CD14-positive monocyte (primary cell): Measurements from ENCODE around the gene SPATS2. TPM values are rescaled to one million over a fixed set of nuclear protein-coding genes. Genes with fewer than 3 reads are reported as not detected.
A peak's percentile ranks its signal among the peaks of the same experiment; 100 is the strongest.

ENCODE experiments used
- DNase-seq, 3 donors: peaks; one replicate each; pipeline ENCODE4 v3.0.0-alpha.2; 2011 to 2022
- H2AFZ ChIP-seq: 2 replicates; pipeline ENCODE4 v1.6.0; 2012; ENCODE audit warnings: mild to moderate bottlenecking, low read depth, low read length, inconsistent platforms; ENCODE audit not compliant: insufficient read depth, poor library complexity, severe bottlenecking
- H3K27ac ChIP-seq, 2 donors: 1 replicate in 1 of 2; 2 replicates in 1 of 2; pipeline ENCODE4 v1.5.1; 2012 to 2013; ENCODE audit warnings: low read length in 2 of 2, control low read depth in 1 of 2, inconsistent platforms in 1 of 2, low read depth in 1 of 2, mild to moderate bottlenecking in 1 of 2
- H3K27me3 ChIP-seq, 2 donors: one replicate each; pipeline versions ENCODE4 v1.6.0 to v1.6.1; 2011 to 2013; ENCODE audit warnings: low read length in 2 of 2; ENCODE audit not compliant: control insufficient read depth in 2 of 2, insufficient read depth in 2 of 2
- H3K36me3 ChIP-seq, 2 donors: replicated peaks in 1 of 2; 1 replicate in 1 of 2; 2 replicates in 1 of 2; pipeline versions ENCODE4 v1.5.1 to v1.6.1; 2012 to 2013; ENCODE audit warnings: low read length in 2 of 2, control low read depth in 1 of 2, inconsistent platforms in 1 of 2, mild to moderate bottlenecking in 1 of 2; ENCODE audit not compliant: insufficient read depth in 2 of 2, control insufficient read depth in 1 of 2
- H3K4me1 ChIP-seq, 2 donors: 1 replicate in 1 of 2; 2 replicates in 1 of 2; pipeline versions ENCODE4 v1.5.1 to v1.6.1; 2012 to 2013; ENCODE audit warnings: low read length in 2 of 2, control low read depth in 1 of 2, inconsistent platforms in 1 of 2, mild to moderate bottlenecking in 1 of 2, moderate library complexity in 1 of 2; ENCODE audit not compliant: insufficient read depth in 2 of 2, control insufficient read depth in 1 of 2
- H3K4me2 ChIP-seq: replicated peaks from 2 replicates; pipeline ENCODE3; 2012; ENCODE audit warnings: low read length, moderate library complexity, mild to moderate bottlenecking; ENCODE audit not compliant: poor library complexity, severe bottlenecking; ENCODE audit errors: extremely low read depth
- H3K4me3 ChIP-seq, 3 experiments: fragments of 200-600 bp in 1 of 3; sonication (generic) in 1 of 3; replicated peaks in 1 of 3; 1 replicate in 2 of 3; 2 replicates in 1 of 3; pipeline ENCODE4 v1.5.1; 2011 to 2013; ENCODE audit warnings: low read length in 3 of 3, mild to moderate bottlenecking in 3 of 3, control low read depth in 2 of 3, low read depth in 2 of 3, inconsistent platforms in 1 of 3, moderate library complexity in 1 of 3
- H3K79me2 ChIP-seq: 2 replicates; pipeline ENCODE4 v1.6.0; 2012; ENCODE audit warnings: mild to moderate bottlenecking, control low read depth, inconsistent platforms, low read length, moderate library complexity; ENCODE audit not compliant: insufficient read depth
- H3K9ac ChIP-seq: 2 replicates; pipeline ENCODE4 v1.6.0; 2017; ENCODE audit warnings: low read length, mild to moderate bottlenecking; ENCODE audit not compliant: insufficient read depth, poor library complexity, severe bottlenecking
- H3K9me3 ChIP-seq, 2 donors: replicated peaks in 1 of 2; 1 replicate in 1 of 2; 2 replicates in 1 of 2; pipeline versions ENCODE4 v1.5.1 to v1.6.1; 2012 to 2013; ENCODE audit warnings: low read length in 2 of 2, control low read depth in 1 of 2; ENCODE audit not compliant: control insufficient read depth in 1 of 2, insufficient read depth in 1 of 2
- H4K20me1 ChIP-seq: 2 replicates; pipeline ENCODE4 v1.6.0; 2012; ENCODE audit warnings: mild to moderate bottlenecking, low read length, control low read depth, moderate library complexity; ENCODE audit not compliant: insufficient read depth
- H3K27ac Mint-ChIP-seq, 7 donors: one replicate each; pipeline ENCODE4 v1.8.0; 2020; ENCODE audit warnings: mild to moderate bottlenecking in 7 of 7, mixed read lengths in 7 of 7, moderate library complexity in 6 of 7, inconsistent platforms in 2 of 7
- H3K27me3 Mint-ChIP-seq, 3 donors: one replicate each; pipeline ENCODE4 v1.8.0; 2021 to 2022; ENCODE audit warnings: low read depth in 3 of 3, mild to moderate bottlenecking in 3 of 3, mixed read lengths in 3 of 3, moderate library complexity in 3 of 3, inconsistent platforms in 1 of 3
- H3K36me3 Mint-ChIP-seq, 2 donors: one replicate each; pipeline ENCODE4 v1.8.0; 2020; ENCODE audit warnings: mixed read lengths in 2 of 2, inconsistent platforms in 1 of 2, mild to moderate bottlenecking in 1 of 2
- H3K4me1 Mint-ChIP-seq: one replicate; pipeline ENCODE4 v1.8.0; 2020; ENCODE audit warnings: mild to moderate bottlenecking, mixed read lengths
- H3K4me3 Mint-ChIP-seq, 2 donors: one replicate each; pipeline ENCODE4 v1.8.0; 2020; ENCODE audit warnings: mild to moderate bottlenecking in 2 of 2, mixed read lengths in 2 of 2, moderate library complexity in 1 of 2
- H3K9me3 Mint-ChIP-seq, 7 donors: one replicate each; pipeline ENCODE4 v1.8.0; 2020 to 2022; ENCODE audit warnings: mixed read lengths in 7 of 7, mild to moderate bottlenecking in 6 of 7, moderate library complexity in 6 of 7, inconsistent platforms in 2 of 7
- WGBS: methylation state at CpG from one replicate; pipeline ENCODE4 v1.1.5; 2013; ENCODE audit warnings: missing lambda C conversion rate; ENCODE audit not compliant: insufficient coverage; 5-methylcytosine and 5-hydroxymethylcytosine counted together
- intact Hi-C, 2 donors: fragments of 100-400 bp; cut with micrococcal nuclease; formaldehyde crosslinking; loops; one replicate each; pipeline versions ENCODE4 v1.15.0 to v1.15.1; 2023
- polyA plus RNA-seq, 3 donors: library from polyadenylated mRNA; depleted of rRNA in 1 of 3; unstranded in 2 of 3; stranded (reverse) in 1 of 3; fragments of 300-500 nt in 2 of 3; fragments of >200 nt in 1 of 3; fragmentation: Illumina TruSeq in 2 of 3; gene quantifications; 1 replicate in 2 of 3; 2 replicates in 1 of 3; pipeline ENCODE4 v1.2.3, GENCODE V29; 2012 to 2021
- TF ChIP-seq, protein P1 (sequence below): fragments of 200-600 bp; IDR thresholded peaks from one replicate; pipeline ENCODE4 v1.8.0; 2022; ENCODE audit warnings: antibody characterized with exemption, mild to moderate bottlenecking

Gene SPATS2
- polyA plus RNA-seq, 3 donors = 1.1 to 3.2 (median 1.8) TPM

DNA sequence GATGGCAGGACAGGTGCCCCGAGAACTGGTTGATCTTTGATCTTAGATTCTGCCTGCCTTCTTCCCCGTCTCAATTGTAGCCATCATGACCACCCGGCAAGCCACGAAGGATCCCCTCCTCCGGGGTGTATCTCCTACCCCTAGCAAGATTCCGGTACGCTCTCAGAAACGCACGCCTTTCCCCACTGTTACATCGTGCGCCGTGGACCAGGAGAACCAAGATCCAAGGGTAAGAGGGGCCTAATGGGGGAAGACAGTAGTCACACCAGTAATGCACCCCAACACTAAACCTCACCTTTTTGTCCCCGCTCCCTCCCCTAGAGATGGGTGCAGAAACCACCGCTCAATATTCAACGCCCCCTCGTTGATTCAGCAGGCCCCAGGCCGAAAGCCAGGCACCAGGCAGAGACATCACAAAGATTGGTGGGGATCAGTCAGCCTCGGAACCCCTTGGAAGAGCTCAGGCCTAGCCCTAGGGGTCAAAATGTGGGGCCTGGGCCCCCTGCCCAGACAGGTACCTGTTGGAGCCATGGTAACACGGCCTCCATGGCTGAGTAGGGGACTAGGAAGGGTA, 43.7 kb upstream of the SPATS2 start:
- H3K9me3 ChIP-seq = no peaks in the 10 kb centered on the region
- 41% methylated on average over 7 of the region's 19 CpGs for WGBS
- Mint-ChIP-seq H3K9me3 (no peaks in the 10 kb centered on the region), H3K36me3 (peaks cover 16 to 38% of the 10 kb centered on the region in 2 donors), H3K4me1 (peaks cover 21% of the 10 kb centered on the region), H3K27me3 (peaks cover 2 to 7% (median 5%) of the 10 kb centered on the region in 3 donors), H3K27ac (peak overlapping the region in 4 of 7 donors; percentile 79 to 93 (median 90)), H3K4me3 (peak overlapping the region; percentile 97 to 100)
- peaks cover 17 to 21% of the 10 kb centered on the region in 2 donors for H3K4me1 ChIP-seq
- peaks cover 7 to 30% of the 10 kb centered on the region in 2 donors for H3K36me3 ChIP-seq
- H3K79me2 ChIP-seq = peaks cover 19% of the 10 kb centered on the region
- intact Hi-C loops = no loop called here
- no peaks in the 10 kb centered on the region for H3K27me3 ChIP-seq
- H3K4me3 ChIP-seq = peak overlapping the region; percentile 63 to 80 (median 64)
- no peaks in the 10 kb centered on the region for H4K20me1 ChIP-seq
- peak overlapping the region; percentile 87 for H3K4me2 ChIP-seq
- H3K27ac ChIP-seq = peak overlapping the region in 1 of 2 donors; percentile 46
- no peak for DNase-seq
- TF ChIP-seq, protein P1, sequence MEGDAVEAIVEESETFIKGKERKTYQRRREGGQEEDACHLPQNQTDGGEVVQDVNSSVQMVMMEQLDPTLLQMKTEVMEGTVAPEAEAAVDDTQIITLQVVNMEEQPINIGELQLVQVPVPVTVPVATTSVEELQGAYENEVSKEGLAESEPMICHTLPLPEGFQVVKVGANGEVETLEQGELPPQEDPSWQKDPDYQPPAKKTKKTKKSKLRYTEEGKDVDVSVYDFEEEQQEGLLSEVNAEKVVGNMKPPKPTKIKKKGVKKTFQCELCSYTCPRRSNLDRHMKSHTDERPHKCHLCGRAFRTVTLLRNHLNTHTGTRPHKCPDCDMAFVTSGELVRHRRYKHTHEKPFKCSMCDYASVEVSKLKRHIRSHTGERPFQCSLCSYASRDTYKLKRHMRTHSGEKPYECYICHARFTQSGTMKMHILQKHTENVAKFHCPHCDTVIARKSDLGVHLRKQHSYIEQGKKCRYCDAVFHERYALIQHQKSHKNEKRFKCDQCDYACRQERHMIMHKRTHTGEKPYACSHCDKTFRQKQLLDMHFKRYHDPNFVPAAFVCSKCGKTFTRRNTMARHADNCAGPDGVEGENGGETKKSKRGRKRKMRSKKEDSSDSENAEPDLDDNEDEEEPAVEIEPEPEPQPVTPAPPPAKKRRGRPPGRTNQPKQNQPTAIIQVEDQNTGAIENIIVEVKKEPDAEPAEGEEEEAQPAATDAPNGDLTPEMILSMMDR = no peak
- H2AFZ ChIP-seq = peak overlapping the region; percentile 87
- peak overlapping the region; percentile 53 for H3K9ac ChIP-seq

DNA sequence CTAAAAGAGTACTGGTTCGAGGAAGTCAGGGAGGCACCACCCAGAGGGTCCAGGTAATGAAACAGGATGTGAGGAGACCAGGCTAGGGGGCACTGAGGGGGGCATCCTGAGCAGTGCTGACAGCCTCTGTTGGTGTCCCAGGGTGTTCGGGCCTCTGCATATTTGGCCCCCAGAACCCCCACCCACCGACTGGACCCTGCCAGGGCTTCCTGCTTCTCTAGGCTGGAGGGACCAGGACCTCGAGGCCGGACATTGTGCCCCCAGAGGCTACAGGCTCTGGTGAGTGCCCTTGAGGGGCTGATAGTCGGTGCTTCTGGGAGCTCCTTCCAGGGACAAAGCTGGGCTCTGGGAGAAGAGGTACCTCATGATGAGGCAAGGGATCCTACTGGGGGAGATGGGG, 41.7 kb upstream of the SPATS2 start:
- H3K9me3 Mint-ChIP-seq = no peaks in the 10 kb centered on the region
- Histone ChIP-seq H3K9me3 (no peaks in the 10 kb centered on the region), H3K27ac (no peak overlapping the region), H4K20me1 (no peaks in the 10 kb centered on the region), H3K9ac (no peak overlapping the region), H3K27me3 (no peaks in the 10 kb centered on the region), H2AFZ (no peak overlapping the region), H3K4me1 (peaks cover 17 to 21% of the 10 kb centered on the region in 2 donors), H3K36me3 (peaks cover 16 to 49% of the 10 kb centered on the region in 2 donors), H3K4me3 (no peak overlapping the region), H3K4me2 (no peak overlapping the region), H3K79me2 (peaks cover 19% of the 10 kb centered on the region)
- H3K4me3 Mint-ChIP-seq = no peak overlapping the region
- WGBS = 97% methylated on average over 5 of the region's 6 CpGs
- H3K27ac Mint-ChIP-seq = peak overlapping the region in 1 of 7 donors; percentile 50
- no peak for DNase-seq
- TF ChIP-seq, protein P1 = no peak
- H3K36me3 Mint-ChIP-seq = peaks cover 33 to 58% of the 10 kb centered on the region in 2 donors
- intact Hi-C loops = no loop called here
- H3K4me1 Mint-ChIP-seq = peaks cover 21% of the 10 kb centered on the region
- H3K27me3 Mint-ChIP-seq = peaks cover 0 to 8% (median 5%) of the 10 kb centered on the region in 3 donors
